ENCODE results near the gene TMEM207.

Gene TMEM207

GRCh38 chr3:190426806-190427507, 22.7 kb downstream of the TMEM207 start:
- in situ Hi-C loops (cut with MboI; ENCODE audit: low sequenced_read_pairs, unreplicated experiment) = no loop called here
- DNase-seq (ENCODE audit: low spot score) = no peak
- TF ChIP-seq CTCF (IDR thresholded peaks at IDR 0.05; ENCODE audit: borderline replicate concordance, control extremely low read depth, extremely low read depth, insufficient read depth, missing control alignments) = no peak

- no peak for DNase-seq (ENCODE audit: low spot score)
- in situ Hi-C loops (cut with MboI; ENCODE audit: low sequenced_read_pairs, unreplicated experiment) = no loop called here
- TF ChIP-seq CTCF (IDR thresholded peaks at IDR 0.05; ENCODE audit: borderline replicate concordance, control extremely low read depth, extremely low read depth, insufficient read depth, missing control alignments) = no peak
Measured at GRCh38 chr3:190425833-190426232, 23.9 kb downstream of the TMEM207 start.

- TF ChIP-seq CTCF (IDR thresholded peaks at IDR 0.05; ENCODE audit: borderline replicate concordance, control extremely low read depth, extremely low read depth, insufficient read depth, missing control alignments) = peak; percentile 45
- DNase-seq (ENCODE audit: low spot score) = peak; percentile 36
- in situ Hi-C loops (cut with MboI; ENCODE audit: low sequenced_read_pairs, unreplicated experiment) = no loop called here
Measured at GRCh38 chr3:190424478-190425439, 24.9 kb downstream of the TMEM207 start.

- in situ Hi-C loops (cut with MboI; ENCODE audit: low sequenced_read_pairs, unreplicated experiment) = no loop called here
- no peak for DNase-seq (ENCODE audit: low spot score)
- no peak for TF ChIP-seq CTCF (IDR thresholded peaks at IDR 0.05; ENCODE audit: borderline replicate concordance, control extremely low read depth, extremely low read depth, insufficient read depth, missing control alignments)
Measured at GRCh38 chr3:190424108-190424477, 25.6 kb downstream of the TMEM207 start.

GRCh38 chr3:190414297-190414696, 35.4 kb downstream of the TMEM207 start:
- TF ChIP-seq CTCF (IDR thresholded peaks at IDR 0.05; ENCODE audit: borderline replicate concordance, control extremely low read depth, extremely low read depth, insufficient read depth, missing control alignments) = no peak
- in situ Hi-C loops (cut with MboI; ENCODE audit: low sequenced_read_pairs, unreplicated experiment) = no loop called here
- no peak for DNase-seq (ENCODE audit: low spot score)

- no peak for DNase-seq (ENCODE audit: low spot score)
- no peak for TF ChIP-seq CTCF (IDR thresholded peaks at IDR 0.05; ENCODE audit: borderline replicate concordance, control extremely low read depth, extremely low read depth, insufficient read depth, missing control alignments)
- in situ Hi-C loops (cut with MboI; ENCODE audit: low sequenced_read_pairs, unreplicated experiment) = no loop called here
Measured at GRCh38 chr3:190404715-190405114, 45.0 kb downstream of the TMEM207 start.
